Measurements from ENCODE around the gene ERC1.
"Not testable (repeated sequence)": the region's sequence is repeated elsewhere in the genome, so short reads cannot be mapped to it uniquely, and the experiment has no call there.

ERC1 gene

GRCh38 chr12:1246637-1247036 is 255.6 kb downstream of the ERC1 start:
- no peak for DNase-seq

- no peak for DNase-seq
These were observed 259.6 kb downstream of the ERC1 start for GRCh38 chr12:1250641-1251040.

GRCh38 chr12:1252758-1253157 is 261.7 kb downstream of the ERC1 start:
- no peak for DNase-seq

GRCh38 chr12:1255125-1255524 is 264.1 kb downstream of the ERC1 start:
- not testable (repeated sequence) for DNase-seq

GRCh38 chr12:1255854-1256253 is 264.8 kb downstream of the ERC1 start:
- DNase-seq, result not testable (repeated sequence)

GRCh38 chr12:1256285-1256684 is 265.3 kb downstream of the ERC1 start:
- DNase-seq, result no peak

GRCh38 chr12:1256991-1257390 is 266.0 kb downstream of the ERC1 start:
- DNase-seq, result no peak

- no peak for DNase-seq
These were observed 271.0 kb downstream of the ERC1 start for GRCh38 chr12:1262011-1262410.

GRCh38 chr12:1267243-1267642 is 276.2 kb downstream of the ERC1 start:
- no peak for DNase-seq

GRCh38 chr12:1272142-1272541 is 281.1 kb downstream of the ERC1 start:
- DNase-seq, result no peak

GRCh38 chr12:1273051-1273450 is 282.0 kb downstream of the ERC1 start:
- no peak for DNase-seq

GRCh38 chr12:1277905-1278304 is 286.9 kb downstream of the ERC1 start:
- no peak for DNase-seq

GRCh38 chr12:1279050-1279449 is 288.0 kb downstream of the ERC1 start:
- no peak for DNase-seq

GRCh38 chr12:1280059-1280458 is 289.0 kb downstream of the ERC1 start:
- no peak for DNase-seq

- no peak for DNase-seq
These were observed 290.8 kb downstream of the ERC1 start for GRCh38 chr12:1281683-1282366.

- DNase-seq, result no peak
These were observed 291.8 kb downstream of the ERC1 start for GRCh38 chr12:1282670-1283315.

- DNase-seq, result no peak
These were observed 292.3 kb downstream of the ERC1 start for GRCh38 chr12:1283316-1283715.

- DNase-seq, result no peak
These were observed 293.6 kb downstream of the ERC1 start for GRCh38 chr12:1284611-1285010.

GRCh38 chr12:1287446-1287975 is 296.5 kb downstream of the ERC1 start:
- DNase-seq, result no peak

GRCh38 chr12:1288333-1288732 is 297.3 kb downstream of the ERC1 start:
- no peak for DNase-seq

- no peak for DNase-seq
These were observed 298.5 kb downstream of the ERC1 start for GRCh38 chr12:1289371-1290155.

GRCh38 chr12:1290716-1291115 is 299.7 kb downstream of the ERC1 start:
- no peak for DNase-seq

GRCh38 chr12:1291601-1292332 is 300.7 kb downstream of the ERC1 start:
- DNase-seq, result no peak
